ENCODE measurements around the gene CRYM.

GRCh38 chr16:21326459-21326858, 48.4 kb upstream of the CRYM start:
- TF ChIP-seq JUND (IDR thresholded peaks at IDR 0.05): no peak
- no peak for TF ChIP-seq CTCF (IDR thresholded peaks at IDR 0.05; ENCODE audit: low read depth, low read length, missing input control)
- no peak for TF ChIP-seq ZBTB33 (IDR thresholded peaks at IDR 0.05)

All from liver (tissue), 3 donors.